Suppressor macrophage (primary cell): ENCODE measurements around the gene GRM5.

ENCODE experiments used
- DNase-seq, 4 experiments: peaks; one replicate each; pipeline ENCODE4 v3.0.0-alpha.2; 2020 to 2022

GRM5 gene

DNA sequence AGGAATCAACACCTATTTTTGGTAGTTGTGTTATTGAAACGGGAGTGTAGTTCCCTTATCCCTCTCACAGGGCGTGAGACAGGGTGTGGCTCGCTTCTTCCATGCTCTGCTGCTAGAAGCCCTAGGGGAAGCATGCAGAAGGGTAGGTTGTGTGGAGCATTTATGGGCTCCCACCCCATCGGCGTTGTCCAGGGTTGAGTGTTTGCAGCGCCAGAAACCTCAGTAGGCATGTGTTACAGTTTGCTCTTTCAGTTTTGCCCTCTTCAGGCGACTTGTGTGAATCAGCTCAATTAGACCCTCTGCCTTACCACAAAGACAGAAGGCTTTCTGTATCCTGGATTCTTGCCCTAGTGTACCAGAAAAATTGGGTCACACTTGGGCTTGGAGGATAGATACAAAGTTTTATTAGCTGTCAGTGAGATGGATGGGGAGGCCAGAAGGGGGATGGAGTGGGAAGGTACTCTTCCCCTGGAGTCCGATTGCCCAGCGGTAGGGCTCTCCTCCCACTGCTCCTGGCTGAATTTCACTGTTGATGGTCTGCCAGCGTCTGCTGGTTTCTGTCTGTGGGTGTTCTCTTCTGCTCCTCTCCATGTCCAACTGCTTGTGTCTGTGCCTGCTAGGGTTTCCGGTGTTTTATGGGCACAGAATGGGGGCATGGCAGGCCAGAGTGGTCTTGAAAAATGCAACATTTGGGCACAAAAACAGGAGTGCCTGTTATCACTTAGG lies 369.9 kb downstream of the GRM5 start:
- DNase-seq = no peak

GRCh38 chr11:88692306-88693086 lies 373.3 kb downstream of the GRM5 start:
- no peak for DNase-seq

DNA sequence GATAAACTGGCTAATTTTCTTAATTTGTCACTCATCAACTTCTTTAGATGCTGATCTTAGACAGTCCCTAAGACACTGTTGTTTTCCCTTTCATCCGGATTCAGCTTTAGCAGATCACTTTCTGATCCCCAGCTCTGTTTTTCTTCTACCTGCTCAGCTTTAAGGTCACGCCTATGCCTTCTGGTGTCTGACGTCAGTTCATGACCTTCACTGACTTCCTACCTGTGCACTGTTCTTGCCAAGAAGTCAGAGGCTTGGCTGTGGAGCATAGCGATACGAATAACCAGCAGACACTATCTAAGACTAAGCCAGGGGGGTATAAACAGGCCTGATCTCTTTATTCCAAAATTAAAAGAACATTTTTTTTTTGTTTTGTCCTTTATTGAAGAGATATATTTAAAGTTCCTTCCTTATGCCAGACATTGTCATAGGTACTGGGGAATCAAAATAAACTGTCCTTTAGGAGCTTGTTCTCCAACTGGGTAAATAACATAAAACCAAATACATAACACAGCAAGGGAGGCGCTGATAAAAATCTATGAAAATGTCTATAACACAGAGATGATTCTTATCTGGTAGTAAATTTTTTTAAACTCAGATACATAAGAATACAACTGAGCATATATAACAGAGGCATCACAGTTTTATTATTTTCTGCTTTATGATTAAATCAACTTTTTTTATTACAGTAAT lies 376.1 kb downstream of the GRM5 start:
- no peak for DNase-seq

GRCh38 chr11:88683024-88683423 lies 382.8 kb downstream of the GRM5 start:
- no peak for DNase-seq

- no peak for DNase-seq
Measured at GRCh38 chr11:88680806-88681205, 385.0 kb downstream of the GRM5 start.

- DNase-seq = no peak
Measured at GRCh38 chr11:88666364-88666763, 399.4 kb downstream of the GRM5 start.

GRCh38 chr11:88657076-88657738 lies 408.6 kb downstream of the GRM5 start:
- DNase-seq = no peak

- no peak for DNase-seq
Measured at GRCh38 chr11:88656283-88656682, 409.5 kb downstream of the GRM5 start.

GRCh38 chr11:88655656-88656055 lies 410.1 kb downstream of the GRM5 start:
- no peak for DNase-seq

DNA sequence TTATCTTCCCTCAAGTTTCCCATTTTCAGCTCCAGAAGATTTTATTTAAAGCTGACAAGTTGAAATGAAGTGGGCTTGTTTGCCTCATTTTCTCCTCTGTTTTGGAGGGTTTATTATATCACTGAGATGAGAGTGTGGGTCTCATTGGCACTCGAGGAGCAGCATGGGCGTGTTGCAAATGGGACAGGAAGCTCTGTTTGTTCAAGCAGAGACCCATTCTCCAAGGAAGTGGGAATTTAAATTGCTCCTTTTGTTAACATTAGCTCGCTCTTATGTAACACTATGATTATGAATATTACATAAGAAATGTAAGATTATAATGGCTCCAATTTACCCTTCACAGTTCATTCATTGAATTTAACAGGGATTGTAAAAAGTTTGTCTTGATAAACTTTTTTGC lies 410.6 kb downstream of the GRM5 start:
- no peak for DNase-seq

DNA sequence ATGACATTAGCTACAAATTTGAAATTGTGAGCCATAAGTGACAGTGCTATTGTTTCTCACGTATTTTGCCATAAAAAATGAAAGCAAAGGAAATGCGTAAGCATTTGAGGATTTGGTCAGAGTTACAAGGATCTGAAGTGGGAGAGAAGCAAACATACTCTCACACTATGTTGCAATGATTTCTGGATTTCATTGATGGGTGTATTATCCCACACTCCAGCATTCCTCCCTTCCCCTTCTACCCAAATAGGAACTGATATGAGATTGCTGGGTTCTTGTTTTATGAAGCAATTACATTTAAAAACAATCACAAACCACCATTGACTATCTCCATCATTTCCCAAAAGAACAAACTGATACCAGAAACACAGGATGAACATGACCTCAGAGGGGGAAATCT lies 414.2 kb downstream of the GRM5 start:
- no peak for DNase-seq

- DNase-seq = no peak
Measured at GRCh38 chr11:88644724-88645123, 421.1 kb downstream of the GRM5 start.

DNA sequence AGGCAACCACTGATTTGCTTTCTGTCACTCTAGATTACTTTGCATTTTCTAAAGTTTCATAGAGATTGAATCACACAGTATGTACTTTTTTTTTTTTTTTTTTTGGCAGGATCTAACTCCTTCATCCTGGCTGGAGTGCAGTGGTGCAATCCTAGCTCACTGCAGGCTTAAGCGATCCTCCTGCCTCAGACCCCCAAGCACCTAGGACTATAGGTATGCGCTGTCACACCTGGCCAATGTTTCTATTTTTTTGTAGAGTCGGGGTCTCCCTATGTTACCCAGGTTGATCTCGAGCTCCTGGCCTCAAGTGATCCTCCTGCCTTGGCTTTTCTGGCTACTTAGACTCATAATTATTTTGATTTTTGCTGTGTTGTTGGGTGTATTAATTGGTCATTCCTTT lies 433.6 kb downstream of the GRM5 start:
- no peak for DNase-seq

- no peak for DNase-seq
Measured at GRCh38 chr11:88631497-88631896, 434.3 kb downstream of the GRM5 start.

DNA sequence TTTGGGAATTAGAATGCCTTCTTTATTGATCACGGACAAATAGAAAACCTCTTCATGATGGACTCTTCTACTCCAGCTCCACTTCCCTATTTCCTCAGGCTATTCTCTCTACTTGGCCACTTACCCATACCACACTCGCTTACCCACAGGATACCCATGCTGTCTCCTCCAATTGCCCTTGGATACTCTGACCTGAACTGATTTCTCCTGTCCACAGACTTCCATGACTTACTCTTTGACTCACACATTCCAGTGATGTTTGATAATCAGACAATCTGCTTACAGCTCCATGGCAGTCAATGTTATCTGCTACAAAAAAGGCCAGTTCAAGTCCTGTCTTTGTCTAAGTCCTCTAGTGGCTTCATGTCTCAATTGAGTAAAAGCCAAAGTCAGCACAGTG lies 436.3 kb downstream of the GRM5 start:
- no peak for DNase-seq

- no peak for DNase-seq
Measured at GRCh38 chr11:88626216-88626615, 439.6 kb downstream of the GRM5 start.

DNA sequence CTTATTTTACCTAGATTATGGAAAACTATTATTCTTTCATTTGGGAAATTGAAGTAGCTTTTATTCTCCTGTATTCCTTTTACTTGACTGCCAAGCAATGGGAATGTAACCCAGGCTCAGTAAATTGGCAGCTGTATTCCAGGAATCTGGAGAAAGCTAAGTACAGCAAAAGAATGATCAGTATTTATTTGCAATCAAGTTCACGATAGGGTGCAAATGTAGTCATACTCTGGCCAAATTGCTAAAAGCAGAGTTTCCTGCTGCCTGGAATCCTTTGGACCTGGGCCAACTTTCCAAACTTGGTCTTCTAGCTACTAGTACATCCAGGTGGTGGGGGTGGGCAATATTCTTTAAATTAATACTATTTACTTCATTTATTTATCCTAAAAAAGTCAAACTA lies 442.3 kb downstream of the GRM5 start:
- no peak for DNase-seq

DNA sequence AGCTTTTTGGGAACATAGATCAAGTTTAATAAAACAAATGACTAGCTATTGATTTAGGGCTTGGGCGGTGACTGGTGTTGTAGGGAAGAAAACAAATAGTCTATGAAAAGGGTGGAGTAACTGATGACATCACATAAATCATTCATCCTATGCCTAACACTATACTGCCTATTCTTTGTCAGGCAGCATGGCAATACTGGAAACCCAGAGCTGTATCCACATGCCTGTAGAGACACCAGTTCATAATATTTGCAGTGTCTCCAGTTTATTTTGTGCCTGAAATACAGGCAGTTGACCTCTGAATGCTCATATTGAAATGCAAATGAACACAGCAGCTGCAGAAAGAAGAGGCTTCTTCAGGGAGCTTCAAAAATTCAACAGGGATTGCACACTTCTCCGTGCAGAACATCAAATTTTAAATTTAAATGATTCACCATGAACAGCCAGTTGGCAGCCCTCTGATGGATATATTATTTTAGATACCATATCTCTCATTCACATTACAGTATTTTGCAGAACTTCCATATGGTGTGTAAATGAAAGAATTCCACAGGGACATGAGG lies 445.1 kb downstream of the GRM5 start:
- DNase-seq = no peak

GRCh38 chr11:88619656-88620385 lies 446.0 kb downstream of the GRM5 start:
- no peak for DNase-seq

DNA sequence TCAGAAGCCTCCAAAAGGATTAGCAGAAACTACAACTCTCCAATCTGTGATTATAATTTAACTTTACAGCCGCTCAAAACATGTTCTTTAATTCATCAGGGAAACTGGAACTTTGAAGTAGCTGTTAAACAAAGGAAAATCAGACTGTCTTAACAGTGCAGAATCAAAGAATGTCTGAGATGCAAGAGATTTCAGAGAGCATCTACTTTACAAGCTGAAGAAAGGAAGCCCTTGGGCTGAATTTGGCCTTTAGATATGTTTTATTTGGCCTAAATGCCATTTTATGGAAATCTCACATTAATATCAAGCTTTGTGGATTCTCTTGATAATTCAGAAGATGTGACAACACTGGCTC lies 446.7 kb downstream of the GRM5 start:
- DNase-seq = no peak

- DNase-seq = no peak
Measured at GRCh38 chr11:88618327-88619070, 447.3 kb downstream of the GRM5 start.
